Measurements from ENCODE around the gene SLC23A3. TPM values are rescaled to one million over a fixed set of nuclear protein-coding genes. Genes with fewer than 3 reads are reported as not detected.

The SLC23A3 gene
- total RNA-seq, 4 donors from 2014 or later: 1.0 to 2.7 (median 1.2) TPM

DNA sequence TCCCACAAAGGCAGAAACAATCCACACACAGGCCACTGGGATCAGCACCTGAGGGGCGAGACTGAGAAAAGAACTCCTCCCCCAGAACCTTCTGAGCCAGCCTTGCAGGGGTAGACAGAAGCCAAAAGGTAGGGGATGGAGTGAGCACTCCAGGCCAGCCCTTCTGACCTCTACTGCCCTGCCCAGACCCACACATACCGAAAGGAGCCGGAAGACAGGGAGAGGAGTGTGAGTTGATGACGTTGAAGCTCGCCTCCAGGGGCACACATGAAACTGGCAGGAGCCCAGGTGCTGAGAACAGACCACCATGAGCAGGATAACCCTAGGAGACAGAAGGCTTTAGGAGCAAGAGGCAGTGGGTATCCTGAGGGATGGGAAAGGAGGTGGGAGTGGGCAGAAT lies 1.8 kb downstream of the SLC23A3 start:
- DNase-seq (ENCODE audit: low spot score) (no peak), ATAC-seq (ENCODE audit: low FRiP score) (no peak)
- TF ChIP-seq, protein P1, sequence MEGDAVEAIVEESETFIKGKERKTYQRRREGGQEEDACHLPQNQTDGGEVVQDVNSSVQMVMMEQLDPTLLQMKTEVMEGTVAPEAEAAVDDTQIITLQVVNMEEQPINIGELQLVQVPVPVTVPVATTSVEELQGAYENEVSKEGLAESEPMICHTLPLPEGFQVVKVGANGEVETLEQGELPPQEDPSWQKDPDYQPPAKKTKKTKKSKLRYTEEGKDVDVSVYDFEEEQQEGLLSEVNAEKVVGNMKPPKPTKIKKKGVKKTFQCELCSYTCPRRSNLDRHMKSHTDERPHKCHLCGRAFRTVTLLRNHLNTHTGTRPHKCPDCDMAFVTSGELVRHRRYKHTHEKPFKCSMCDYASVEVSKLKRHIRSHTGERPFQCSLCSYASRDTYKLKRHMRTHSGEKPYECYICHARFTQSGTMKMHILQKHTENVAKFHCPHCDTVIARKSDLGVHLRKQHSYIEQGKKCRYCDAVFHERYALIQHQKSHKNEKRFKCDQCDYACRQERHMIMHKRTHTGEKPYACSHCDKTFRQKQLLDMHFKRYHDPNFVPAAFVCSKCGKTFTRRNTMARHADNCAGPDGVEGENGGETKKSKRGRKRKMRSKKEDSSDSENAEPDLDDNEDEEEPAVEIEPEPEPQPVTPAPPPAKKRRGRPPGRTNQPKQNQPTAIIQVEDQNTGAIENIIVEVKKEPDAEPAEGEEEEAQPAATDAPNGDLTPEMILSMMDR (IDR thresholded peaks at IDR 0.05): no peak

DNA sequence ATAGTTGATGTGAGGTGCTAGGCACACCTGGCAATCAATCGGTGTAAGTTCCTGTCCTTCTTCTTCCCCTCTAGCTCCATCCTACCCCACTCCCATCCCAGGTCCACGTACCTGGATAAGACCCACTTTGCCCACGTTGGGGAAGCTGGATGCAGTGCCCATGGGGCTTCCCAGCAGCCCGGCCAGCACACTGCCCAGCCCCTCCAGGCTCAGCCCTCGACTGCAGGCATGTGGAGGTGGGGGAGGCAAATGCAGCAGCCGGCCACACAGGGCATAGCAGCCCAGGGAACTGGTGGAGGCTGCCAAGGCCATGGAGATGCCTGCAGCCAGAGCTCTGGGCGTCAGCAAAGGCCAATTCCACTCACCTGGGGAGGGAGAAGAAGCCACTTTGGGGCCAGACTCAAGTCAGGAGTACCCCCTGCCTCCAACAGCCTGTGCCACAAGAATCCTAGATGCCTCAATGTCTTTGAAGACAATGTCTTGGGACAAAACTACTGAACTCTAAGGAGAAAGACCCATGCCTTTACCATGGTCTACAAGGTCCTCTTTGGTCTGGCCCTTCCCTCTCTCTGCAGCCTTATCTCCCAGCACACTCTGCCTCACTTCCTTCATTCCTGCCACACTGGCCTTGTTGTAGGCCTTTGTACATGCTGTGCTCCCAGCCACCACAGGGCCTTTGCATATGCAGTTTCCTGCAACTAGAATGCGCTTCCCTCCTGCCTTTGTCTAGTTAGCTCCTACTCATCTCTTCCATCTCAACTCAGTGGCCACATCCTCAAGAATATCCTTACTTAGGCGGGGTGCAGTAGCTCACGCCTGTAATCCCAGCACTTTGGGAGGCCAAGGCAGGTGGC lies 4.5 kb downstream of the SLC23A3 start:
- ATAC-seq (ENCODE audit: low FRiP score): no peak
- TF ChIP-seq, protein P1 (IDR thresholded peaks at IDR 0.05): no peak
- DNase-seq (ENCODE audit: low spot score): no peak

DNA sequence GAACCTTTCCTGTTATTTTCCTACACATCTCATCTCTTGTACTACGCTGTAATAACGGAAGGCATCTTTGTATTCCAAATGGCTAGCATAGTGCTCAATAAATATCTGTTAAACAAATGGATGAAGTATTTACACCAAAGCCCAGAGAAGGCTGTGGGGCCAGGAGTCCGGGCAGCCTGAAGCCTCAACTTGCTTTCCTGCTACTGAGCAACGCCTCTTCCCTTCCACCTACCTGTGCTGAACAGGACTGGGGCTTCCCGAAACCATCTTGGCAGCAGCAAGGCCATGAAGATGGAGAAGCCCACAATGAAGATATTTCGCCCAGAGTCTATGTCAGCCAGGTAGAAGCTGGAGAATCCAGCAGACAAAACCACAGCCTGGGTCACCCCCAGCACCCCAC lies 6.7 kb downstream of the SLC23A3 start:
- TF ChIP-seq, protein P1 (IDR thresholded peaks at IDR 0.05): no peak
- DNase-seq (ENCODE audit: low spot score) (no peak), ATAC-seq (ENCODE audit: low FRiP score) (no peak)

DNA sequence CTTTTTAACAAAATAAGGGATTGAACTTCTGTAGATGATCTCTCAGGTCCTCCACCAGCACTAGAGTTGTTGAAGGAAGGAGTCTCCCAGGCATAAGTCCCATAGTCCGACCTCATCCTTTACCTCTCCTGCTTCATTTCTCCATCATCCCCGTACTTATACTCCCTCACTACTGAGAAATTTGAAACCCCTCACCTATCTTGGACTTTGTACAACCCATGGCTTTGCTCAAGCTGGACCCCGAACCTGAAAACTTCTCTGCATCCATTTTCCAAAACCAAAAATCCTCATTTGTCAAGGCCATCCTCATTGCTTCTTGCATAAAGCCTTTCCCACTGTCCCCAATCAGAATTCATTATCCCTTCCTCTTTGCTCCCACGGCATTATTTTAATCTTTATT lies 8.7 kb downstream of the SLC23A3 start:
- TF ChIP-seq, protein P1 (IDR thresholded peaks at IDR 0.05): no peak
- no peak for ATAC-seq (ENCODE audit: low FRiP score)
- no peak for DNase-seq (ENCODE audit: low spot score)

DNA sequence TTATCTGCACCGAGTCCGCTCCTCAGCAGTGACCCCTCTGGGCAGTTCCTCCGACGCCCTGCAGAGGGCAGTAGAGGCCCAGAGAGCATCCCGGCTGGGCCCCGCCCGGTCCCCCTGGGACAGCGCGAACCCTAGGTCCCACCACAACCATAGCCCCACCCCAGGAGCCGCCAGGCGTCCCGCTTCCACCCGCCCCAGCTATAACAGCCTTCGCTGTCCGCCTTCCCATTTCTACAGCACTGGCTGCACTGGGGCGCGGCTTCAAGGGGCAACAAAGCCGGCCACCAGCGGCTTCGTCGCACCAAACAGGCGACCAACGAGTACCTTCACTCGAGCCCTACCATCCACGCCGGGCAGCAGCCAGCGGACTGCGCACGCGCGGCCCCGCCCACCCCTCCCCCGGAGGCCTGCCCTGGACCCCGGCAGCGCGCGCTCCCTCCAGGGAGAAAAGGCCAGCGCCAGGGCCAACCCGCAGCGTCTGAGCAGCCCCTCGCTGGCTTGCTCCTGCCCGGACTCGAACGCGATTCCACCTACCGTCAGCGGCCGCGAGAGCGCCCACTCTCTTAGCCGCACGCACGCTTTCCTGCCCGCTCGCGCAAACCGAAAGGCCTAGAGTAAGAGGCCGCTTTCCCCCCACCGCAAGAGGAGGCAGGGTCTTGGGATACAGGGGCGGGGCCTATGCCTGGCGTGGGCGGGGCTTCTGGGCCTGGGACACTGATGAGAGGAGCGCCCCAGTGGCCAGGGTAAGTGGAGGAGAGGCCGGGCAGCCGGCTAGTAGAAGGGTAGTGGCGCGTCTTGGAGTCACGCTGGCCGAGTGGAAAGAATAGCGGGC lies 9.4 kb downstream of the SLC23A3 start, which contains the start of gene NHEJ1:
Gene NHEJ1 (minus strand): TSS at position 630 of the 832 bp plus-strand sequence. CDS start 2,453 bp downstream, outside the sequence.
- ATAC-seq (ENCODE audit: low FRiP score): peak; percentile 98
- peak; percentile 98 for DNase-seq (ENCODE audit: low spot score)

DNA sequence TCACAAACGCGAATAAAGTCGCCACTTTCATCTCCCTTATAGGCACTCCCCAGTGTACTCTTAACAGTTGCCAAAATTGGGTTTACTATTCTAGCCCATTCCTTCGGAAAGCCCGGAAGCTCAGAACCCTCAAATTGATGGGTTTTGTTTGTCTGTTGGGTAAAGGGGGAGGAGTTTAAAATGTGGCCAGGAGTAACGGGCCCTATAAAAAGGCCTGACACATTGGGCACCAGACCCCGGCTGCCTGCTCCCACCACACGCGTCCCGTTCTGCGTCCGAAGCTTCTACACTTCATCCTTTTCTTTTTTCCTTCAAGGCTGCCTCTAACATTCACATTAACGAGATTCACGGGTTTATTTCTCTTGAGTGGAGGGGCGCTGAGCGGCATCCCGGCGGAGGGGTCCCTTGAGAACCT lies 10.1 kb downstream of the SLC23A3 start:
- TF ChIP-seq, protein P1 (IDR thresholded peaks at IDR 0.05): no peak
- ATAC-seq (ENCODE audit: low FRiP score) (no peak), DNase-seq (ENCODE audit: low spot score) (no peak)

More for the DNA sequence above, 9.4 kb downstream of the SLC23A3 start, which contains the start of gene NHEJ1:
- TF ChIP-seq, protein P1 (IDR thresholded peaks at IDR 0.05): peak in 2 of 3 donors; percentile 69 to 78

Data from omental fat pad (tissue), 4 donors.